BE2C (cell line): Measurements from ENCODE around the gene THSD7B.

Experiments
- DNase-seq: peaks from one replicate; pipeline ENCODE4 v3.0.0-alpha.2; 2020
- H3K27me3 ChIP-seq: fragments of 250-450 bp; sonication (Bioruptor Pico); 2 replicates; pipeline ENCODE4 v1.5.1; 2020; ENCODE audit warnings: mild to moderate bottlenecking
- H3K36me3 ChIP-seq: fragments of 250-450 bp; sonication (Bioruptor Pico); 2 replicates; pipeline ENCODE4 v1.5.1; 2020; ENCODE audit warnings: mild to moderate bottlenecking
- H3K4me1 ChIP-seq: fragments of 250-450 bp; sonication (Bioruptor Pico); 2 replicates; pipeline ENCODE4 v1.5.1; 2020
- H3K4me3 ChIP-seq: 2 replicates; pipeline ENCODE4 v1.5.1; 2011; ENCODE audit warnings: low read depth, low read length
- H3K9me3 ChIP-seq: fragments of 250-450 bp; sonication (Bioruptor Pico); 2 replicates; pipeline ENCODE4 v1.5.1; 2020
- TF ChIP-seq, protein P1 (sequence below): IDR thresholded peaks from 2 replicates; pipeline ENCODE4 v1.5.1; 2012; ENCODE audit warnings: mild to moderate bottlenecking, low read depth, low read length

THSD7B gene

DNA sequence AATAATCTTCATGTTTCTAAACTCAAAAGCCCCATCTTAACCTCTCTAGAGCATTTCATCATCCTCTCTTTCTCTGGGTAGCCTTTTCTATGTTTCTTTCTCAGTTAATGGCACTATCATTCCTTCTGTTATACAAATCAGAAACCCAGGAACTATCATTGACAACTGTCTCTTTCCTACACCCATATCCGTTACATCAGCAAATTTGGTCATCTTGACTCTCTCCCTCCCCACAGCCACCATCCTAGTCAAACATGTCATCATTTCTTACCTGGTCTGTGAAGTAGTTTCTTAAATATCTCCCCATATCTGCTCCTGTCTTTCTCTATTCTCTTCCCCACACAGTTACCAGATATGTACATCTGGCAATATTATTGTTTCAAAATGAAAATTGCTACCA lies 62.8 kb downstream of the THSD7B start:
- Histone ChIP-seq H3K4me3 (no peak overlapping the region), H3K4me1 (no peaks in the 10 kb centered on the region), H3K27me3 (no peaks in the 10 kb centered on the region), H3K9me3 (no peaks in the 10 kb centered on the region), H3K36me3 (no peaks in the 10 kb centered on the region)
- TF ChIP-seq, protein P1, sequence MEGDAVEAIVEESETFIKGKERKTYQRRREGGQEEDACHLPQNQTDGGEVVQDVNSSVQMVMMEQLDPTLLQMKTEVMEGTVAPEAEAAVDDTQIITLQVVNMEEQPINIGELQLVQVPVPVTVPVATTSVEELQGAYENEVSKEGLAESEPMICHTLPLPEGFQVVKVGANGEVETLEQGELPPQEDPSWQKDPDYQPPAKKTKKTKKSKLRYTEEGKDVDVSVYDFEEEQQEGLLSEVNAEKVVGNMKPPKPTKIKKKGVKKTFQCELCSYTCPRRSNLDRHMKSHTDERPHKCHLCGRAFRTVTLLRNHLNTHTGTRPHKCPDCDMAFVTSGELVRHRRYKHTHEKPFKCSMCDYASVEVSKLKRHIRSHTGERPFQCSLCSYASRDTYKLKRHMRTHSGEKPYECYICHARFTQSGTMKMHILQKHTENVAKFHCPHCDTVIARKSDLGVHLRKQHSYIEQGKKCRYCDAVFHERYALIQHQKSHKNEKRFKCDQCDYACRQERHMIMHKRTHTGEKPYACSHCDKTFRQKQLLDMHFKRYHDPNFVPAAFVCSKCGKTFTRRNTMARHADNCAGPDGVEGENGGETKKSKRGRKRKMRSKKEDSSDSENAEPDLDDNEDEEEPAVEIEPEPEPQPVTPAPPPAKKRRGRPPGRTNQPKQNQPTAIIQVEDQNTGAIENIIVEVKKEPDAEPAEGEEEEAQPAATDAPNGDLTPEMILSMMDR, result no peak
- no peak for DNase-seq

DNA sequence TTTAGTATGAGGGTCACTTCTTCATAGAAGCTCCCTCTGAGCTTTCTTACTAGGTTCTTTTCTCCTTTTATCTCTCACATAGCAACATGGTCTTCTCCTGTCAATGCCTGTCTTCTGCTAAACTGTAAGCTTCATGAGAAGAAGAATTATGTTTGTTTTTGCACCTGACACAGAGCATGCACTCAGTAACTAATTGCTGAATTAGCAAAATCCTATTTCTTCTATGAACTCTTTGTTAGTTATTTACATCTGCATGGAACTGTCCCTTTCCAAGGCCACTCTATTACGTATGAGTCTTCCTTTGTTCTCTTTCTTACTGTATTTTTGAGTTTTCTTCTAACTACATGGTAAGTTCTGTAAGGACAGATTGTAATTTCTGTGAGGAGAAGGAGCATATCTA lies 63.4 kb downstream of the THSD7B start:
- no peaks in the 10 kb centered on the region for H3K27me3 ChIP-seq
- no peaks in the 10 kb centered on the region for H3K36me3 ChIP-seq
- no peaks in the 10 kb centered on the region for H3K9me3 ChIP-seq
- H3K4me1 ChIP-seq, result no peaks in the 10 kb centered on the region
- TF ChIP-seq, protein P1, result no peak
- no peak overlapping the region for H3K4me3 ChIP-seq
- DNase-seq, result no peak

DNA sequence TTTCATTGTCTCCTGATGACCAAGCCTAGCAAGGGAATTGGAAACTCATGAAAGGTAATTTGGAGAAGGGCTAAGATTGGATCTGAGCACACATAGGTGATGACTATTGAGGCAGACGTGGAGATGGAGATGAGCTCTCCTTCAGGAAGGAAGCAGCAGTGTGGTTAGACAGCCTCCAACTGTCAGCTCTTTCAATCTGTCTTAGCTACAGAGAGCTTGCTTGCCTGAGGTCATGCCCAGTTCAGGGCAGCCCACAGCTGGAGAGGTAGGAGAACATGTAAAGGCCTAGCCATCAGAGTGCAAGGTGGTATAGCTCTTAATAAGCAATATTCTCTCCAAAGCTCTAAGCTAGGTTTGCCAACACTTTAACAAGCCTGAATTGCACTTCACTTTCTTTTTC lies 79.2 kb downstream of the THSD7B start:
- TF ChIP-seq, protein P1, result no peak
- Histone ChIP-seq H3K4me1 (no peaks in the 10 kb centered on the region), H3K36me3 (no peaks in the 10 kb centered on the region), H3K27me3 (no peaks in the 10 kb centered on the region), H3K9me3 (no peaks in the 10 kb centered on the region), H3K4me3 (no peak overlapping the region)
- DNase-seq, result no peak

DNA sequence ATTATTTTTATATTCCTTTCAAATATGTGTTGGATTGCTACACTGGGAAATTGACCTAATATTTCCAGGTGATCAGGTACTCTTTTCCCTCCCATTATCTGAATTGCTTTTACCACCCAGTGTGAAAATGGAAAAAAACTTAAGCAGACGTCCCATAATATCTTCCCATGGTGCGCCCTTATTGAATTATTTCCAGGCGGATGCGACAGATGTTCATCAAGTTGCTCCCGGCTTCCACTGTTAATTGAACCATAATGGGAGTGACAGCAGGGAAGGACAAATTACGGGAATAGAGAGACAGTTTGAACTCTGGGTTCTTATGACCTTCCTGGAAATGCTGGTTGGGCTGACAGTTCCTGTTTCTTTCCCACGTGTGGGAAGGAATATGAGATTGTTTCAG lies 93.3 kb downstream of the THSD7B start:
- no peaks in the 10 kb centered on the region for H3K9me3 ChIP-seq
- TF ChIP-seq, protein P1, result no peak
- no peak for DNase-seq
- no peak overlapping the region for H3K4me3 ChIP-seq
- no peaks in the 10 kb centered on the region for H3K36me3 ChIP-seq
- H3K27me3 ChIP-seq, result no peaks in the 10 kb centered on the region
- no peaks in the 10 kb centered on the region for H3K4me1 ChIP-seq

DNA sequence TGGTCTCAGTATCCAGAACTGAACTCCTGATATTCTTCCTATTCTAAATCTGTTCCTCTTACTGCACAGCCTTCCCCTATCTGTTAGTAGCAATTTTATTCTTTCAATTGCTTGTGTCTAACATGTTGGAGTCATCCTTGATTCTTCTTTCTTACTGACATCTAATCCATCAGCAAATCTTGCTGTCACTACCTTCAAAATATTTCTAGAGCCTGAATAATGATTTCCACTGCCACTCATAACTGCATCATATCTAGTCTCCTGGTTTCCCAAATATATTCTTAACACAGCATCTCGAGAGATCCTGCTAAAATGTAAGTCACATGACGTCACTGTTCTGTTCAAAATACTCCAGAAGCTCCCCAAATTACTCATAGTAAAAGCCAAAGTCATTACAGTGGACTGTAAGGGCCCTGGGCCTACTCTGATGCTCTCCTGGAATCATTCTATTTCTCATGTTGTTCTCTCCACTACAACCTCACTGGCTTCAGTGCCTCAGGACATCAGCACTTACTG lies 95.2 kb downstream of the THSD7B start:
- no peaks in the 10 kb centered on the region for H3K27me3 ChIP-seq
- no peak for DNase-seq
- TF ChIP-seq, protein P1, result no peak

DNA sequence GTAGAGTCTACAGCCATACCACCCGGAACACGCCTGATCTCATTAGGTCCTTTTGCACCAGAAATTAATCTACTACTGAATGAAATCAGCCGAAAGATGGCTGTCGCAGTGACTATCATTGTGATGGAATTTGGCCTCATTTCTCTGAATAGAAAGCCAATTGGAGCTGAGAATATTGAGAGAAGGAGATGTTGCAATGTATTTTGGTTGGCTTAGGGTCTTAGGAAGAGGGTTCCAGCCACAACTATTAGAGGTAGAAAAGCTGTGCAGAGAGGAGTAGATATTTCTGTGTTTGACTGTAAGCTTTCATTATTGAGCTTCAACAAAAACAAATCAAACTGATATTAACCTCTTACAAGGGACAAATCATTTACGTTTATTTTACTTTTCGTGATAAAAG lies 98.1 kb downstream of the THSD7B start:
- Histone ChIP-seq H3K4me1 (no peaks in the 10 kb centered on the region), H3K4me3 (no peak overlapping the region), H3K27me3 (no peaks in the 10 kb centered on the region), H3K9me3 (no peaks in the 10 kb centered on the region), H3K36me3 (no peaks in the 10 kb centered on the region)
- no peak for DNase-seq
- TF ChIP-seq, protein P1, result no peak

More for the DNA sequence above, 95.2 kb downstream of the THSD7B start:
- Histone ChIP-seq H3K4me3 (no peak overlapping the region), H3K9me3 (no peaks in the 10 kb centered on the region), H3K36me3 (no peaks in the 10 kb centered on the region), H3K4me1 (no peaks in the 10 kb centered on the region)
